WERI-Rb-1 (cell line): ENCODE results near the gene UST.

Experiments
- DNase-seq: peaks from one replicate; pipeline ENCODE4 v3.0.0-alpha.2; 2020
- H3K27ac ChIP-seq: fragments of 250-450 bp; sonication (Bioruptor Pico); 2 replicates; pipeline ENCODE4 v1.5.1; 2020; ENCODE audit warnings: mild to moderate bottlenecking, moderate library complexity
- H3K27me3 ChIP-seq: fragments of 250-450 bp; sonication (Bioruptor Pico); 2 replicates; pipeline ENCODE4 v1.5.1; 2021; ENCODE audit warnings: mild to moderate bottlenecking, low read depth, moderate library complexity; ENCODE audit not compliant: insufficient read depth, severe bottlenecking
- H3K36me3 ChIP-seq: fragments of 250-450 bp; sonication (Bioruptor Pico); 2 replicates; pipeline ENCODE4 v1.5.1; 2020; ENCODE audit warnings: mild to moderate bottlenecking, moderate library complexity
- H3K4me3 ChIP-seq: 2 replicates; pipeline ENCODE4 v1.5.1; 2011; ENCODE audit warnings: low read depth, mild to moderate bottlenecking, control low read depth, low read length
- H3K9me3 ChIP-seq: fragments of 250-450 bp; sonication (Bioruptor Pico); 2 replicates; pipeline ENCODE4 v1.5.1; 2021; ENCODE audit warnings: mild to moderate bottlenecking, moderate library complexity; ENCODE audit not compliant: severe bottlenecking
- CTCF ChIP-seq: IDR thresholded peaks from 2 replicates; pipeline ENCODE4 v1.5.1; 2011; ENCODE audit warnings: low read depth, mild to moderate bottlenecking, control low read depth, inconsistent platforms, low read length

Gene UST

GRCh38 chr6:148934961-148935360, 188.1 kb downstream of the UST start:
- no peak overlapping the region for H3K4me3 ChIP-seq
- DNase-seq, result no peak
- no peaks in the 10 kb centered on the region for H3K27me3 ChIP-seq
- no peaks in the 10 kb centered on the region for H3K9me3 ChIP-seq
- no peak for TF ChIP-seq CTCF
- H3K36me3 ChIP-seq, result no peaks in the 10 kb centered on the region
- no peak overlapping the region for H3K27ac ChIP-seq

GRCh38 chr6:148935705-148936435, 189.0 kb downstream of the UST start:
- Histone ChIP-seq H3K36me3 (no peaks in the 10 kb centered on the region), H3K27ac (no peak overlapping the region), H3K27me3 (no peaks in the 10 kb centered on the region), H3K9me3 (no peaks in the 10 kb centered on the region), H3K4me3 (no peak overlapping the region)
- peak; percentile 38 for DNase-seq
- no peak for TF ChIP-seq CTCF

GRCh38 chr6:148943451-148943850, 196.6 kb downstream of the UST start:
- H3K27me3 ChIP-seq, result no peaks in the 10 kb centered on the region
- no peak for TF ChIP-seq CTCF
- H3K36me3 ChIP-seq, result no peaks in the 10 kb centered on the region
- H3K9me3 ChIP-seq, result no peaks in the 10 kb centered on the region
- no peak for DNase-seq
- H3K4me3 ChIP-seq, result no peak overlapping the region
- no peak overlapping the region for H3K27ac ChIP-seq

GRCh38 chr6:148944608-148945007, 197.8 kb downstream of the UST start:
- TF ChIP-seq CTCF, result no peak
- H3K27me3 ChIP-seq, result no peaks in the 10 kb centered on the region
- DNase-seq, result no peak

GRCh38 chr6:148945301-148946021, 198.6 kb downstream of the UST start:
- Histone ChIP-seq H3K9me3 (no peaks in the 10 kb centered on the region), H3K4me3 (no peak overlapping the region), H3K27me3 (no peaks in the 10 kb centered on the region), H3K27ac (no peak overlapping the region), H3K36me3 (no peaks in the 10 kb centered on the region)
- no peak for DNase-seq
- no peak for TF ChIP-seq CTCF

More at GRCh38 chr6:148944608-148945007, 197.8 kb downstream of the UST start:
- no peaks in the 10 kb centered on the region for H3K9me3 ChIP-seq
- no peak overlapping the region for H3K27ac ChIP-seq
- H3K36me3 ChIP-seq, result no peaks in the 10 kb centered on the region
- no peak overlapping the region for H3K4me3 ChIP-seq
